GM18526 (cell line): Measurements from ENCODE around the gene SYNJ1.
A peak's percentile ranks its signal among the peaks of the same experiment; 100 is the strongest.

Experiments
- POLR2A ChIP-seq: IDR thresholded peaks from 3 replicates; pipeline ENCODE4 v1.6.1; 2011; ENCODE audit not compliant: insufficient read length; ENCODE audit errors: extremely low read depth

Gene SYNJ1

GRCh38 chr21:32645261-32646182, 82.3 kb downstream of the SYNJ1 start:
- TF ChIP-seq POLR2A, result no peak

DNA sequence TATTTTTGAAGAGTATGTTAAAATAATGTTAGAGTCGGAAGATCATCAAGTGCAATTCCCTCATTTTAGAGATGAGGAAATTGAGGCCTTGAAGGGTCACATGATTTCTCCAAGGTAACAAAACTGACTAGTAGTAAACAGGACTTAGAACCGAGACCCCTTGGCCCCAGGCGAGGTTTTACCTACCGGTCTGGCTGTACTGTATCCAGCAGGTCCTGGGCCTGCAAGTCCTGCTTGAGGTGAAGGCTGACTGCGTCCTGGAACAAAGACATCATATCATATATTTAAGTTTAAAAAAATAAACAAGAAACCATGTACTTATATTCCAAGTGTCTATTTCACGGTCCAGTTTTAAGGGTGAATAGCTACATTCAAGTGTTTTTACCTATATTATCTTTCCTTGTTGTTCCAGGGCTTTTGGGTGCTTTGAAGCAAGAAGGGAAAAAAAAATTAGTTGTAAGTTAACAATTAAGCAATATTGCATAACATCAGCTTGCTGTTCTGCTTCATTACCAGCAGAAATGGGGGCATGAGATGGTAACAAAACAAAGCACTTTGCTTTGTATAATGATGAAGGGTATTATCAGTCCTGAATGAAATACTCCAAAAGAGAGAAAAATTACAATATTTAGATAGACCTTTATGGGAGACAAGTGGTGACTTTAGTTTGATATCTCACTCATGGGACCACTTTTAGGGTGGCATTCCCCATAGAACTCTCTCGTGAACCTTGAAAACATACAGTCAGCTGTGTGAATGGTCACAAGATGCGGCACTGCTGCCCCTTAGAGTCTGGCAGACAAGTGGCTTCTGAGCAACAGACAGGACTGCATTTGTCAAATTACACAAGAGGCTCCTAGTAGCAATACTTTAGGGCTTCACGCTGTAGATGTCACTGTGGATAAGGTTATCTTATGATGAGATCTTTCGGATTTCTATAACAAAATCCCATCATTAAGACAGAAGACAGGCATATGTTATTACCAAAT, 85.8 kb downstream of the SYNJ1 start:
- TF ChIP-seq POLR2A, result no peak

GRCh38 chr21:32626621-32627196, 101.1 kb downstream of the SYNJ1 start:
- TF ChIP-seq POLR2A, result no peak

DNA sequence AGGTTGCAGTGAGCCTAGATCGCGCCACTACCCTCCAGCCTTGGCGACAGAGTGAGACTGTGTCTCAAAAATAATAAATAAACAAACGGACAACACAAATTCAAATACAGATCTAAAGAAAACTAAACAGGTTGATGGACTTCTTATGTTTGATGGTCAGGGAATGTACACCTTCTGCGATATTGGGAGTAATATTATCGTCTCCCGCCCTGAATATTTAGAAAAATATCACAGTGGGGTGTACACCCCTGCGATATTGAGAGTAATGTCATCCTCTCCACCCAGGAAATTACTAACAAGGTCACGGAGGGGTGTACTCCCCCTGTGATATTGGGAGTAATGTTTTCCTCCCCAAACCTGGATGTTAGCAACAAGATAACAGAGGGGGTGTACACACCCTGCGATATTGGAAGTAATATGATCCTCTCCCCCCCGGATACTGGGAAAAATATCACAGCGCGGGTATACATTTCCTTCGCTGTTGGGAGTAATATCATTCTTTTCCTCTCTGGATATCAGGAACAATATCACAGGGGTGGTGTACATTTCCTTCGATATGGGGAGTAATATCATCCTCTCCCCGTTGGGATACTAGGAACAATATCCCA, 114.3 kb downstream of the SYNJ1 start:
- TF ChIP-seq POLR2A, result no peak

DNA sequence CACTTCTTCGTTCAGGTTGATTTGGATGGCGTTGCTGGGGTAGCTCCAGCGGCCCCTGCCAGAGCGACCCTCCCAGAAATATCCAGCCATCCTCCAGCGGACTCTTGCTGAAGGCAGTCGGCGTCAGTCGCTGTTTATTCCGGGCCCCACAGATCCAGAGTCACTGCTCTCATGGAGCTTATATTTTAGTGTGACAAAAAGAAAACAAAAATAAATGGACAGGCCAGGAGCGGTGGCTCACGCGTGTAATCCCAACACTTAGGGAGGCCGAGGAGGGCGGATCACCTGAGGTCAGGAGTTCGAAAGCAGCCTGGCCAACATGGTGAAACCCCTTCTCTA, 114.8 kb downstream of the SYNJ1 start:
- TF ChIP-seq POLR2A, result no peak

DNA sequence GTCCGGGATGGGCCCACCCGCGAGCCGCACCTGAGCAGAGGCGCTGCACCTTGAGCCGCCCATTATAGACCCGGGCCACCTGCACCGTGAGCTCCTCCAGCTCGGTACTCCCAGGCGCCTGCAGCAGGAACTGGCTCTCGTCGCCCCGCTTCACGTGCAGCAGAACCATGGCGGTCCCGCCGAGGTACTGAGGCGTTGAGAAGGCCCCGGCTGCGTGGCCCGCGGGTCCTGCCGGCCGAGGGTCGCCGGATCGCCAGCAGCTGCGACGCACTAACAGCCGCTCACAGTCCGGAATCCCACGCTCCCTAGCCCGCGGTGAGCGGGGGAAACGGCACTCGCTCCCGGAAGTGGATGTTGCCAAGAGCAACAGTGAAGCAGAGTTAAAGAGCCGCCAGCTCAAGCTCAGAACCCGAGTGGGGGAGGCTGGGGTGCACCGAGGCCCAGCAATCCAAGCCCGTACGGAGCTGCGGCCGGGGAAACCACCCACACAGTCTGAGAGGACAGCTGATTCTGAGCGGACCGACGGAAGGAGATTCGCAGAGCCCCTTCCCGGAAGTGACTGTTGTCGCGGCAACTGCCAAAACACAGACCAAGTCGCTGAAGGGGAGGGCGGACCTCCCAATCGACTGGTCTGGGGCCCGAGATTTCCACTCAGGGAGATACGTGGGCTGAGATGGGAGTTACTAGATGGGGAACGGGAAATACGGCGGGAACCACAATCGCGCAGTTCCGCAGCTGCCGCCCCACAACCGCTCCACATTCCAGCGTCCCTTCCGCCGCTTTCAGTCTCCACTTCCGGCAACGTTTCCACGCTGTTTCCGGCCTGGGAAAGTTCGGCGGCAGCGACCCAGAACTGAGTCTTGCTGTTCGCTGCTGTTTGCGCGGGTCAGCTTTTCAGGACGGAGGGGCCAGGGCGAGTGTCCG, 115.5 kb downstream of the SYNJ1 start, which contains the start of gene CFAP298:
Gene CFAP298 (minus strand): TSS at position 303 of the 924 bp plus-strand sequence. CDS start 134 bp downstream, at position 169.
- peak; percentile 63 for TF ChIP-seq POLR2A

DNA sequence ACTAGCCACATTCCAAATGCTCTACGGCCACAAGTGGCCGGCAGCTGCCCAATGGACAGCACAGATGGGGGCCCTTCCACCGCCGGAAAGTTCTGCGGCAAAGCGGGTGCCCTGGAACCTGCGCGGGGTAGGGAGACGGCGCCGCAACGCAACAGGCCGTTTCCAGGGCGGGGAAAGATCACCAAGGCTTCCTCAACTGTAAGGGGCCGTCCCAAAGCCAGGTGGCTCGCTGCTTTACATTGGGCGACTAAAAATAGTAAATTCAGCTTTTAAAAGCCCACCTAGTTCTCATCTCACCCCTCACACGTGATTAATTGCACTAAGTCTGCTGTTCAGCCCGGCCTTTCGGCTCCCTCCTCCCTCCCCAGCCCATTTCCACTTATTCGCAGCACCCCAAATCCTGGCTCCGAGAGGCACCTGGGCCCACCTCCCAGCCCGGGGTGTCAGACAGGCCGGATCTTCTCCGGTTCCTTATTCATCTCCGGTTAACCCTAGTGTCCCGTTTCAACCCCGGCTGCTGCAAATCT, 116.3 kb downstream of the SYNJ1 start:
- TF ChIP-seq POLR2A, result no peak

DNA sequence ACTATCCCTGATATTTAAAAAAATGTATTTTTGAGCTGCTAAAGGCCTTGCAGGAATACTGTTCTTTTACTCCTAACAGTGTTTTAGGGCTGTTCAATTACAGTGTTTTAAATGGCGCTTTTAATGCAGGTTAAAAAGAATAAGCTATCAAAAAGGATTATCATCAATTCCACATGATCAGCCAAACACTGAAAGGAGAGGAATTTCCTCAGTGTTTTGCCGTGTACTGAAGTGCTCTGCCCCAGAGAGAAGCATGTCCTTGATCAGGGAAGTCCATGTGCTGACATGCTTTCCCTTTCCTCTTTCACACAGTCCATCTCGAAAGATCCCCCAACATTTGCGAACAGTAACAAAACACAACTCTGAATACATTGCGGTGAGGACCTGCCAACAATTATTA, 119.0 kb downstream of the SYNJ1 start:
- TF ChIP-seq POLR2A, result no peak

GRCh38 chr21:32605469-32605868, 122.3 kb downstream of the SYNJ1 start:
- no peak for TF ChIP-seq POLR2A

GRCh38 chr21:32604464-32604863, 123.3 kb downstream of the SYNJ1 start:
- TF ChIP-seq POLR2A, result no peak

DNA sequence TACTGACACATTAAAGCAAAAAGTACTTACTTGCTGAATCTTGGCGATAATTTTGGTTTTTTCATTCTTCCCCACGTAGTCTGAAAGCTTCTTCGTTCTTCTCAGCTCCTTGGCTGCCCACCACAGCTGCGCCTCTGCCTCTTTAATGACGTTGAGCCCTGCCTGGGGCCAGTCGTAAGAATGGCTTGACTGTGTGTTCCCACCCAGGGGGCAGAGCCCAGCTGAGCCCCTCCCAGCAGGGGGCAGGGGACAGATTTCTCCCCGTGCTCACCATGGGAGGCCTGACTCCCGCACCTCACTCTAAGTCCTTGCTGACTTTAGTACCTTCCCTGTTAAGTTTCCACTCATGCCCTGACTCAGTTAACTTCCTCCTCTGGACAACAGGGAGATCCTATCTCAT, 124.7 kb downstream of the SYNJ1 start:
- TF ChIP-seq POLR2A, result no peak

GRCh38 chr21:32602099-32602498, 125.7 kb downstream of the SYNJ1 start:
- no peak for TF ChIP-seq POLR2A

DNA sequence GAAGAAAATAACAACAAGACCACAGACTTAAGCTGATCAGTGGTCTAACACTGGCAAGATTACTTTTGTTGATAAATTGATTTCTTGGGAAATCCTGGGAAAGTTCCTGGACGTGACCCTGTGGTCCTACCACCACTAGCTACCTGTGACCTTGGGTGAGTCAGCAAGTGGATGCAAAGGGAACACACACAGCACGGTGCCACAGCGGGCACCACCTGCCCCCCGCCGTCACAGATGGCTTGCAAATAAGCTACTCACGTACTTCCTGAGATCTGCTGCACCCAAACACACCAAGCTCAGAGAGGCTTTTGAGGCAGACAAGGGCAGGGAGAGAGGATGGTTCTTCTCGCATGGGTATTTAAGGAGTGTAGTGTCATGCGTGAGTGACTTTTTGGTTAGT, 128.3 kb downstream of the SYNJ1 start:
- no peak for TF ChIP-seq POLR2A

DNA sequence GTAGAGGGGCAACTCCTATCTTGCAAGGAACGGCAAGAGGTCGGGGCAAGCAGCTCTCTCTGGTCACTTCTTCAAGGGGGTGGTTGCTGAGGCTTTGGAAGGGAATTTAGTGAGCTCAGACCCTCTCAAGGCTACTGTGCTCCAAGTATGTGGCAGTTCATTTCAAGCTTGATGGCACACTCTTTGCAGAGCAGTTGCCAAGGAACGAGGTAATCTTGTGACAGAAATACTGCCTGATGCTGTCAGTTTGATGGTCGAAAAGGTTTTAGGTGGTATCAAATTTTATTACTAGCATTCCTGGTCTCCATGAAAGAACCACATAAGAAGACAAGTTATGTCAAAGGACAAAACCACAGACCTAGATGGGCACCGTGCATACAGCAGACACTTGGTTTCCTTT, 128.7 kb downstream of the SYNJ1 start:
- TF ChIP-seq POLR2A, result no peak

- TF ChIP-seq POLR2A, result no peak
Observed at GRCh38 chr21:32597205-32597604, 130.6 kb downstream of the SYNJ1 start.
